K562 (cell line): ENCODE data around the gene NMNAT1. TPM values are rescaled to one million over a fixed set of nuclear protein-coding genes. Genes with fewer than 3 reads are reported as not detected.
A peak's percentile ranks its signal among the peaks of the same experiment; 100 is the strongest.

Source experiments
- BRF1 ChIP-seq: IDR thresholded peaks from 3 replicates; pipeline ENCODE4 v1.6.1; 2011; ENCODE audit warnings: borderline replicate concordance, mild to moderate bottlenecking; ENCODE audit not compliant: insufficient read length; ENCODE audit errors: extremely low read depth
- CBFB ChIP-seq: sonication (generic); formaldehyde crosslinking; IDR thresholded peaks from 2 replicates; pipeline ENCODE4 v1.4.0; 2020; ENCODE audit warnings: mild to moderate bottlenecking, missing genetic modification reagents
- FOXK2 ChIP-seq, 2 experiments: fragments of 450-650 bp; IDR thresholded peaks in 1 of 2; conservative IDR thresholded peaks in 1 of 2; 2 replicates each; pipeline ENCODE4 v1.6.1; 2016; ENCODE audit warnings: low read depth in 2 of 2, mild to moderate bottlenecking in 1 of 2
- GABPB2 ChIP-seq: fragments of 250-450 bp; sonication (Bioruptor Pico); conservative IDR thresholded peaks from 2 replicates; pipeline ENCODE4 v1.5.1; 2021; ENCODE audit warnings: mild to moderate bottlenecking
- GTF2E2 ChIP-seq: fragments of 200-800 bp; sonication (Bioruptor generic); IDR thresholded peaks from 2 replicates; pipeline ENCODE4 v1.6.1; 2016; ENCODE audit warnings: missing genetic modification characterization, missing compliant biosample characterization
- HIVEP1 ChIP-seq: fragments of 250-450 bp; sonication (Bioruptor Pico); IDR thresholded peaks from 2 replicates; pipeline ENCODE4 v1.4.0; 2020; ENCODE audit warnings: mild to moderate bottlenecking
- KDM5B ChIP-seq: fragments of 200-600 bp; sonication (generic); IDR thresholded peaks from 2 replicates; pipeline ENCODE4 v1.6.1; 2012; ENCODE audit warnings: low read depth, mild to moderate bottlenecking, moderate library complexity, low read length, control low read depth, inconsistent platforms; ENCODE audit not compliant: insufficient replicate concordance
- KLF16 ChIP-seq: IDR thresholded peaks from 2 replicates; pipeline ENCODE4 v1.6.1; 2016; ENCODE audit warnings: antibody characterized with exemption
- MCM3 ChIP-seq: fragments of 450-650 bp; IDR thresholded peaks from 2 replicates; pipeline ENCODE4 v1.6.1; 2016
- NCOR1 ChIP-seq: fragments of 450-650 bp; IDR thresholded peaks from 2 replicates; pipeline ENCODE4 v1.6.1; 2016; ENCODE audit warnings: mild to moderate bottlenecking, moderate library complexity
- NR2C1 ChIP-seq, 2 experiments: fragments of 450-650 bp; IDR thresholded peaks; 2 replicates each; pipeline ENCODE4 v1.6.1; 2017; ENCODE audit warnings: mild to moderate bottlenecking in 2 of 2, antibody characterized with exemption in 1 of 2, inconsistent platforms in 1 of 2, missing compliant biosample characterization in 1 of 2, missing genetic modification characterization in 1 of 2
- PHB2 ChIP-seq: fragments of 450-650 bp; IDR thresholded peaks from 2 replicates; pipeline ENCODE4 v1.6.1; 2017; ENCODE audit warnings: low read depth
- RCOR1 ChIP-seq, 2 experiments: IDR thresholded peaks; 2 replicates each; pipeline ENCODE4 v1.6.1; 2012; ENCODE audit warnings: low read depth in 2 of 2, low read length in 2 of 2, borderline replicate concordance in 1 of 2, improper control_type of control experiment in 1 of 2
- SMARCB1 ChIP-seq: IDR thresholded peaks from 2 replicates; pipeline ENCODE4 v1.6.1; 2011; ENCODE audit warnings: improper control_type of control experiment, low read depth; ENCODE audit not compliant: insufficient read length
- SRF ChIP-seq, 2 experiments: fragments of 250-450, 450-650 bp in 1 of 2; sonication (Bioruptor Pico) in 1 of 2; sonication (generic) in 1 of 2; formaldehyde crosslinking; IDR thresholded peaks; 2 replicates each; pipeline versions ENCODE4 v1.5.0 to v1.5.1; 2020 to 2022; ENCODE audit warnings: mild to moderate bottlenecking in 1 of 2, missing genetic modification reagents in 1 of 2
- ZNF507 ChIP-seq: conservative IDR thresholded peaks from 2 replicates; pipeline ENCODE4 v1.6.1; 2017; ENCODE audit warnings: missing genetic modification characterization, missing compliant biosample characterization
- ZNF551 ChIP-seq: fragments of 250-450 bp; sonication (Bioruptor Pico); IDR thresholded peaks from 2 replicates; pipeline ENCODE4 v1.5.0; 2021; ENCODE audit warnings: mild to moderate bottlenecking, moderate library complexity
- ZNF695 ChIP-seq: fragments of 450-650 bp; formaldehyde crosslinking; IDR thresholded peaks from 2 replicates; pipeline ENCODE4 v1.4.0; 2020; ENCODE audit warnings: mild to moderate bottlenecking, moderate library complexity
- ZNF780A ChIP-seq: fragments of 250-450 bp; sonication (Bioruptor Pico); IDR thresholded peaks from 2 replicates; pipeline ENCODE4 v1.5.0; 2021; ENCODE audit warnings: mild to moderate bottlenecking
- polyA plus RNA-seq, 8 experiments: library from polyadenylated mRNA; depleted of rRNA in 4 of 8; stranded (reverse) in 5 of 8; unstranded in 3 of 8; fragments of >200 nt; fragmentation: Nextera tagmentation in 2 of 8; fragmentation: Illumina TruSeq in 1 of 8; extraction: Ambion mirVana in 2 of 8; extraction: Trizol in 1 of 8; gene quantifications; 2 replicates each; pipeline versions ENCODE4 v1.2.1 to v1.2.3, GENCODE V29; 2011 to 2014; ENCODE audit warnings: inconsistent platforms in 1 of 8, missing spikeins in 1 of 8
- total RNA-seq, 7 experiments: library from RNA; depleted of rRNA in 6 of 7; stranded (reverse); fragments of >200 nt in 6 of 7; fragmentation: Illumina TruSeq in 2 of 7; extraction: Trizol in 2 of 7; gene quantifications; 2 replicates each; pipeline versions ENCODE4 v1.2.1 to v1.2.3, GENCODE V29; 2011 to 2021; ENCODE audit warnings: low replicate concordance in 1 of 7
- TF ChIP-seq, protein P1 (sequence below): fragments of 450-650 bp; IDR thresholded peaks from 2 replicates; pipeline ENCODE4 v1.6.1; 2017; ENCODE audit warnings: antibody characterized with exemption, mild to moderate bottlenecking
- TF ChIP-seq, protein P2 (sequence below): fragments of 450-650 bp; IDR thresholded peaks from 2 replicates; pipeline ENCODE4 v1.6.1; 2017; ENCODE audit warnings: mild to moderate bottlenecking, moderate library complexity
- TF ChIP-seq, protein P3 (sequence below): fragments of 250-450 bp; sonication (Bioruptor Pico); IDR thresholded peaks from 2 replicates; pipeline ENCODE4 v1.8.0; 2021; ENCODE audit warnings: mild to moderate bottlenecking, moderate library complexity

Gene NMNAT1
- total and polyA plus RNA-seq, 9 of the 15 experiments (the other 6 are each of a cell fraction or from before 2014, with no cell fraction given), result 5.1 to 14.6 (median 12.1) TPM

DNA sequence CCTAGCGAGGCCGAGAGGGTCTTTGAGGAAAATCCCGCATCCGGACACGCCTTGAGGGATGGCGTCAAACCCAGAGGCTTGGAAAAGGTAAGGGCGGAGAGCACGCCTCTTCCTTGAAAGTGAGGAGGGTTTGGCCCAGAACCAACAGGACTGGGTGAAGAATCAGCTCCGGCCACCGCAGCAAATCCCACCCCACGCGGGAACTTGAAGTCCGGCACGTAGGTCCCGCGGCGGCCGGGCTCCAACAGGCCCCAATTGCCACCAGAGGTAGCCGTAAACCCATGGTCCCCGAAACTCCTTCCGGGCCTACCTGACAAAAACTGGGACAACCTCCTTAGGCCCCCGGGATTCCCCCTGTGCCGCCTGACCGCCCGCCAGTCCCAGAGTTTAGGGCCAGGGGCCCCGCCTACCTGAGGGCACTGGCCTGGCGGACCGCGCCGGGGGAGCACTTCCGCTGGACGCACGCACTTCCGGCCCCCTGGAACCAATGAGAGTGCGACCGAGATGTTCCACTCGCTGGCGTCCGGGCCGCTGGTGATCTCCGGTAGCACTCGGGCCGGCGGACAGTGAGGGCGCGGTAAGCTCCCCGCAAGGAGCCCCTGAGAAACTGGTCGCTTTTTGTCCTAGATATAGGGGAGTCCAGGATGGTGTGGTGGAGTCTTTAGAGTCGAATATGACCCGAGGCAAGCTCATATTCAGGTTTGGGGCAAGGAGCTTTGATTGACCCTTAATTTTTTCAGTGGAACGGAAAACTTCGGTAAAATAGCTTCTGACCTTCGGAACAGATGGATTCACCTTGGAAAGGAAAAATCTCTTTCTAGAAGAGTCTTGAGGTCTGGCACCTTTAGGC, at the start of gene NMNAT1, which contains the start of gene LZIC (continued):
- TF ChIP-seq, protein P1, sequence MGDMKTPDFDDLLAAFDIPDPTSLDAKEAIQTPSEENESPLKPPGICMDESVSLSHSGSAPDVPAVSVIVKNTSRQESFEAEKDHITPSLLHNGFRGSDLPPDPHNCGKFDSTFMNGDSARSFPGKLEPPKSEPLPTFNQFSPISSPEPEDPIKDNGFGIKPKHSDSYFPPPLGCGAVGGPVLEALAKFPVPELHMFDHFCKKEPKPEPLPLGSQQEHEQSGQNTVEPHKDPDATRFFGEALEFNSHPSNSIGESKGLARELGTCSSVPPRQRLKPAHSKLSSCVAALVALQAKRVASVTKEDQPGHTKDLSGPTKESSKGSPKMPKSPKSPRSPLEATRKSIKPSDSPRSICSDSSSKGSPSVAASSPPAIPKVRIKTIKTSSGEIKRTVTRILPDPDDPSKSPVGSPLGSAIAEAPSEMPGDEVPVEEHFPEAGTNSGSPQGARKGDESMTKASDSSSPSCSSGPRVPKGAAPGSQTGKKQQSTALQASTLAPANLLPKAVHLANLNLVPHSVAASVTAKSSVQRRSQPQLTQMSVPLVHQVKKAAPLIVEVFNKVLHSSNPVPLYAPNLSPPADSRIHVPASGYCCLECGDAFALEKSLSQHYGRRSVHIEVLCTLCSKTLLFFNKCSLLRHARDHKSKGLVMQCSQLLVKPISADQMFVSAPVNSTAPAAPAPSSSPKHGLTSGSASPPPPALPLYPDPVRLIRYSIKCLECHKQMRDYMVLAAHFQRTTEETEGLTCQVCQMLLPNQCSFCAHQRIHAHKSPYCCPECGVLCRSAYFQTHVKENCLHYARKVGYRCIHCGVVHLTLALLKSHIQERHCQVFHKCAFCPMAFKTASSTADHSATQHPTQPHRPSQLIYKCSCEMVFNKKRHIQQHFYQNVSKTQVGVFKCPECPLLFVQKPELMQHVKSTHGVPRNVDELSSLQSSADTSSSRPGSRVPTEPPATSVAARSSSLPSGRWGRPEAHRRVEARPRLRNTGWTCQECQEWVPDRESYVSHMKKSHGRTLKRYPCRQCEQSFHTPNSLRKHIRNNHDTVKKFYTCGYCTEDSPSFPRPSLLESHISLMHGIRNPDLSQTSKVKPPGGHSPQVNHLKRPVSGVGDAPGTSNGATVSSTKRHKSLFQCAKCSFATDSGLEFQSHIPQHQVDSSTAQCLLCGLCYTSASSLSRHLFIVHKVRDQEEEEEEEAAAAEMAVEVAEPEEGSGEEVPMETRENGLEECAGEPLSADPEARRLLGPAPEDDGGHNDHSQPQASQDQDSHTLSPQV, result 0 out of 2 replicates have a peak, but pooled peaks have one; percentile 20
- TF ChIP-seq GTF2E2 (tag) (0 out of 2 replicates have a peak, but pooled peaks have one; percentile 21), RCOR1 (IDR thresholded peaks at IDR 0.05; ENCODE audit: borderline replicate concordance in 1 of 2, low read depth in 2 of 2, low read length in 2 of 2) (peak in 1 of 2 experiments; percentile 68; a peak in 3 of 4 replicates), SMARCB1 (no peak), ZNF507 (tag) (no peak), MCM3 (no peak), PHB2 (no peak), SRF (CRISPR knock-in tag; IDR thresholded peaks at IDR 0.05) (no peak; a peak in 1 of 4 replicates), KLF16 (no peak), GABPB2 (no peak), ZNF551 (CRISPR knock-in tag) (no peak), NR2C1 (IDR thresholded peaks at IDR 0.05) (peak; percentile 86), NR2C1 (tag; IDR thresholded peaks at IDR 0.05) (peak; percentile 92), CBFB (CRISPR knock-in tag) (peak; percentile 81), BRF1 (no peak), FOXK2 (conservative IDR thresholded peaks at IDR 0.05 in 1 of 2, IDR thresholded peaks at IDR 0.05 in 1 of 2; ENCODE audit: low read depth in 2 of 2) (peak; percentile 40 to 78), KDM5B (peak; percentile 99), ZNF695 (CRISPR knock-in tag) (no peak), NCOR1 (peak; percentile 46), ZNF780A (CRISPR knock-in tag) (no peak), HIVEP1 (no peak)
- TF ChIP-seq, protein P2, sequence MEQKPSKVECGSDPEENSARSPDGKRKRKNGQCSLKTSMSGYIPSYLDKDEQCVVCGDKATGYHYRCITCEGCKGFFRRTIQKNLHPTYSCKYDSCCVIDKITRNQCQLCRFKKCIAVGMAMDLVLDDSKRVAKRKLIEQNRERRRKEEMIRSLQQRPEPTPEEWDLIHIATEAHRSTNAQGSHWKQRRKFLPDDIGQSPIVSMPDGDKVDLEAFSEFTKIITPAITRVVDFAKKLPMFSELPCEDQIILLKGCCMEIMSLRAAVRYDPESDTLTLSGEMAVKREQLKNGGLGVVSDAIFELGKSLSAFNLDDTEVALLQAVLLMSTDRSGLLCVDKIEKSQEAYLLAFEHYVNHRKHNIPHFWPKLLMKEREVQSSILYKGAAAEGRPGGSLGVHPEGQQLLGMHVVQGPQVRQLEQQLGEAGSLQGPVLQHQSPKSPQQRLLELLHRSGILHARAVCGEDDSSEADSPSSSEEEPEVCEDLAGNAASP, result no peak
- TF ChIP-seq, protein P3, sequence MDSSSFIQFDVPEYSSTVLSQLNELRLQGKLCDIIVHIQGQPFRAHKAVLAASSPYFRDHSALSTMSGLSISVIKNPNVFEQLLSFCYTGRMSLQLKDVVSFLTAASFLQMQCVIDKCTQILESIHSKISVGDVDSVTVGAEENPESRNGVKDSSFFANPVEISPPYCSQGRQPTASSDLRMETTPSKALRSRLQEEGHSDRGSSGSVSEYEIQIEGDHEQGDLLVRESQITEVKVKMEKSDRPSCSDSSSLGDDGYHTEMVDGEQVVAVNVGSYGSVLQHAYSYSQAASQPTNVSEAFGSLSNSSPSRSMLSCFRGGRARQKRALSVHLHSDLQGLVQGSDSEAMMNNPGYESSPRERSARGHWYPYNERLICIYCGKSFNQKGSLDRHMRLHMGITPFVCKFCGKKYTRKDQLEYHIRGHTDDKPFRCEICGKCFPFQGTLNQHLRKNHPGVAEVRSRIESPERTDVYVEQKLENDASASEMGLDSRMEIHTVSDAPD, result no peak
